ENCODE data around the gene RERE. TPM values are rescaled to one million over a fixed set of nuclear protein-coding genes. Genes with fewer than 3 reads are reported as not detected.

Gene RERE
- polyA plus RNA-seq, 1 experiment = 14.3 TPM

- ChIA-PET POLR2A (no interaction called here), CTCF (interaction anchor here (0.9 to 3.8 kb wide), 5 partner anchors 13 to 143 kb away, joined by 3 to 14 read pairs (median 3); no protein-coding TSS in a partner anchor)
- H3K27me3 ChIP-seq (ENCODE audit: control insufficient read depth, insufficient read depth, low read length) = no peaks in the 10 kb centered on the region
- no peak for DNase-seq (ENCODE audit: low read depth, low spot score)
- H3K4me3 ChIP-seq (ENCODE audit: low read depth, low read length) = no peak overlapping the region
- no peak overlapping the region for H3K27ac ChIP-seq (ENCODE audit: low read depth, low read length)
- TF ChIP-seq CTCF (IDR thresholded peaks at IDR 0.05; ENCODE audit: low read depth, low read length) = no peak
- H3K9me3 ChIP-seq (ENCODE audit: control insufficient read depth, insufficient read depth, low read length) = no peaks in the 10 kb centered on the region
Measured at GRCh38 chr1:8704866-8705506, 112.5 kb downstream of the RERE start.

- DNase-seq (ENCODE audit: low read depth, low spot score) = peak; percentile 68
- ChIA-PET POLR2A (interaction anchor here (0.6 to 2.0 kb wide), 8 partner anchors 9 to 240 kb away, joined by 3 to 13 read pairs (median 5); partner anchors contain the start of gene RERE), CTCF (interaction anchor here (0.6 to 3.8 kb wide), 11 partner anchors 15 to 156 kb away, joined by 3 to 14 read pairs (median 4); no protein-coding TSS in a partner anchor)
- peak; percentile 11; the same call in 1 of the 2 replicates for TF ChIP-seq CTCF (IDR thresholded peaks at IDR 0.05; ENCODE audit: low read depth, low read length)
- H3K4me3 ChIP-seq (ENCODE audit: low read depth, low read length) = peak overlapping the region; percentile 77
- H3K27me3 ChIP-seq (ENCODE audit: control insufficient read depth, insufficient read depth, low read length) = no peaks in the 10 kb centered on the region
- H3K9me3 ChIP-seq (ENCODE audit: control insufficient read depth, insufficient read depth, low read length) = no peaks in the 10 kb centered on the region
- peak overlapping the region; percentile 35 for H3K27ac ChIP-seq (ENCODE audit: low read depth, low read length)
Measured at GRCh38 chr1:8702850-8703810, 114.3 kb downstream of the RERE start.

- no peaks in the 10 kb centered on the region for H3K27me3 ChIP-seq (ENCODE audit: control insufficient read depth, insufficient read depth, low read length)
- no peaks in the 10 kb centered on the region for H3K9me3 ChIP-seq (ENCODE audit: control insufficient read depth, insufficient read depth, low read length)
- peak overlapping the region; percentile 85 for H3K27ac ChIP-seq (ENCODE audit: low read depth, low read length)
- ChIA-PET POLR2A (interaction anchor here (0.8 to 2.0 kb wide), 5 partner anchors 10 to 239 kb away, joined by 3 to 13 read pairs (median 3); partner anchors contain the start of gene RERE), CTCF (interaction anchor here (2.2 to 2.5 kb wide), 2 partner anchors 31 to 141 kb away, joined by 5 to 12 read pairs; no protein-coding TSS in a partner anchor)
- H3K4me3 ChIP-seq (ENCODE audit: low read depth, low read length) = peak overlapping the region; percentile 77
- DNase-seq (ENCODE audit: low read depth, low spot score) = no peak
- no peak for TF ChIP-seq CTCF (IDR thresholded peaks at IDR 0.05; ENCODE audit: low read depth, low read length)
Measured at GRCh38 chr1:8702472-8702849, 115.0 kb downstream of the RERE start.

- Histone ChIP-seq H3K27me3 (ENCODE audit: control insufficient read depth, insufficient read depth, low read length) (no peaks in the 10 kb centered on the region), H3K9me3 (ENCODE audit: control insufficient read depth, insufficient read depth, low read length) (no peaks in the 10 kb centered on the region), H3K4me3 (ENCODE audit: low read depth, low read length) (peak overlapping the region; percentile 77), H3K27ac (ENCODE audit: low read depth, low read length) (peak overlapping the region; percentile 85)
- ChIA-PET CTCF (interaction anchor here (1.0 to 2.5 kb wide), 5 partner anchors 25 to 147 kb away, joined by 3 to 12 read pairs (median 5); no protein-coding TSS in a partner anchor), POLR2A (interaction anchor here (0.7 to 1.7 kb wide), 9 partner anchors 11 to 239 kb away, joined by 3 to 7 read pairs (median 3); no protein-coding TSS in a partner anchor)
- TF ChIP-seq CTCF (IDR thresholded peaks at IDR 0.05; ENCODE audit: low read depth, low read length) = no peak
- no peak for DNase-seq (ENCODE audit: low read depth, low spot score)
Measured at GRCh38 chr1:8701794-8702471, 115.5 kb downstream of the RERE start.

Data from AG04450 (cell line).